Activated gamma-delta T cell treated with anti-CD3 and anti-CD28 coated beads, Interleukin-2, amount 50 U/mL, for 16 hours (primary cell): ENCODE results near the gene CNNM1.

Experiments used
- DNase-seq: peaks from one replicate; pipeline ENCODE4 v3.0.0-alpha.2; 2020; ENCODE audit warnings: low read depth

The CNNM1 gene

DNA sequence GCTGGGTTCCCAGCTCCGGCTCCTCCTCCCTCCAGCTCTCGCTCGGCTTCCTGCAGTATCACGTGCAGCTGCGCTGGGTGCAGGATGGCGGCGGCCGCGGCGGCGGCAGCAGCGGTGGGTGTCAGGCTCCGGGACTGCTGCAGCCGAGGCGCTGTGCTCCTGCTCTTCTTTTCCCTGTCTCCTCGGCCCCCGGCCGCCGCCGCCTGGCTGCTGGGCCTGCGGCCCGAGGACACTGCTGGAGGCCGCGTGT is at the start of gene CNNM1:
TSS of gene CNNM1 (plus strand) at position 53 of the 250 bp plus-strand sequence. CDS start at position 85, 32 bp downstream.
- no peak for DNase-seq

DNA sequence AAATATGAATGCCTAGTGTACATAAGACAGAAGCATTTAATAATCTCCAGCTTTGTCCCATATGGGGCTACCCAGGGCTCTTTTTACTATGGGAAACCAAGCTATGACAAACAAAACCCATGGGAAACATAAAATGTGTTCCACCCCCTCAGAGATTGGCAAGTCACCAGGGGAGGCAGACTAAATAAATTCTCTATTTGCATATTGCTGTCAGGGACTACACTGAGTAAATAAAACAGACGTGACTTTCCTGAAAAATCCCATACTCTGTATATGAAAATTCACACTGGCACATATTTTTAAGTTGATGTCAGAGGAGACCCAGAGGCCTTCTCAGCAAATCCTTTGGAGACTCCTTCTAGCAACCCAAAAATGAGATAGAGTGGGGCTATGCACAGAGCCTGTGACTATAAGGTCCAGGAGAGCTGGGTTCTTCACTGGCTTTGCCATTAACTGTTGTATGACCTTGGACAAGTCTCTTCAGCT is 49.5 kb upstream of the CNNM1 start:
- DNase-seq, result no peak

GRCh38 chr10:99280472-99280871 is 48.7 kb upstream of the CNNM1 start:
- no peak for DNase-seq

DNA sequence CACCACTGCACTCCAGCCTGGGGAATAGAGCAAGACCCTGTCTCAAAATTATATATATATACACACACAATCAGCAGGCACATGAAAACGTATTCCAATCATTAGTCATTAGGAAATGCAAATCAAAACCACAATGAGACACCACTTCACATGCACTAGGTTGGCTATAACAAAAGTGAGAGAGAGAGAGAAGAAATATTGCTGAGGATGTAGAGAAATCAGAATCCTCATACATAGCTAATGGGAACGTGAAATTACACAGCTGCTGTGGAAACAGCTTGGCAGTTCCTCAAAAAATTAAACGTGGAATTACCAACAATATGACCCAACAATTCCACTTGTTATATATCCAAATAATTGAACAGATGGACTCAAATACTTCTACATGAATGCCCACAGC is 43.3 kb upstream of the CNNM1 start:
- no peak for DNase-seq

DNA sequence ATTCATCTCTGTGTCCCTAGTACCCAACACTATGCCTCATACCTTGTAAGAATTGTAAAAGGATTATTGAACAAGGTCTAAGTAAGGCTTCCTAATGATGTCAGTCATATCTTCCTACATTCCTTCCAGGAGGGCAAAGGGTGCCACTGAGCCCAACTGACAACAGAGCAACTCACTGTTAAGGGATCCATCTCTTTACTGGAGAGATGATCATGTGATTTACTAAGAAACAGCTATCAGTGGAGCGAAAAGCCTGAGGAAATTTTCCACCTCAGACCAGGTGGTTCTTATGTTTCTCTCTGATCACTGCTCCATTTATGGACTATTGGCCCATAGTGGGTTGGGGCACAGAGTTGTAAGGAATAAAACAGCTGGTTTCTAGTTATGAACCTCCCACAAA is 38.9 kb upstream of the CNNM1 start:
- DNase-seq, result no peak

DNA sequence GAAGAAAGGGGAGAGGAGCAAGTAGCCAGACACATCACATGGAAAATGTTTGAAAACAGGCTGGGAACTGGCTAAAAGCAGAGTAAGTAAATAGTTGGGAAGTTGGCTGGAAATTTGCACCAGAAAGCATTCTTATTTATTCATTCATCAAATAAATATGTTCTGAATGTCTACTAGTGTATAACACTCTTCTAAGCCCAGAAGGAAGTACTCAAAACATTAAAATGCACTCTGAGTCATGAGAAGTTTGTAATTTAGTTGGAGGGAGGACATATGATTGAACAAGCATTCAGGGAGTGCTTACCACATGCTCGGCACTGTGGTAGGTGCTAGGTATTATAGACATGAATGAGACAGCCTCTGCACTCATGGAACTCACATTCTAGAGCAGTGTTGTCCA is 37.0 kb upstream of the CNNM1 start:
- DNase-seq, result no peak

GRCh38 chr10:99296605-99297004 is 32.6 kb upstream of the CNNM1 start:
- DNase-seq, result no peak

GRCh38 chr10:99297033-99297432 is 32.1 kb upstream of the CNNM1 start:
- DNase-seq, result no peak

DNA sequence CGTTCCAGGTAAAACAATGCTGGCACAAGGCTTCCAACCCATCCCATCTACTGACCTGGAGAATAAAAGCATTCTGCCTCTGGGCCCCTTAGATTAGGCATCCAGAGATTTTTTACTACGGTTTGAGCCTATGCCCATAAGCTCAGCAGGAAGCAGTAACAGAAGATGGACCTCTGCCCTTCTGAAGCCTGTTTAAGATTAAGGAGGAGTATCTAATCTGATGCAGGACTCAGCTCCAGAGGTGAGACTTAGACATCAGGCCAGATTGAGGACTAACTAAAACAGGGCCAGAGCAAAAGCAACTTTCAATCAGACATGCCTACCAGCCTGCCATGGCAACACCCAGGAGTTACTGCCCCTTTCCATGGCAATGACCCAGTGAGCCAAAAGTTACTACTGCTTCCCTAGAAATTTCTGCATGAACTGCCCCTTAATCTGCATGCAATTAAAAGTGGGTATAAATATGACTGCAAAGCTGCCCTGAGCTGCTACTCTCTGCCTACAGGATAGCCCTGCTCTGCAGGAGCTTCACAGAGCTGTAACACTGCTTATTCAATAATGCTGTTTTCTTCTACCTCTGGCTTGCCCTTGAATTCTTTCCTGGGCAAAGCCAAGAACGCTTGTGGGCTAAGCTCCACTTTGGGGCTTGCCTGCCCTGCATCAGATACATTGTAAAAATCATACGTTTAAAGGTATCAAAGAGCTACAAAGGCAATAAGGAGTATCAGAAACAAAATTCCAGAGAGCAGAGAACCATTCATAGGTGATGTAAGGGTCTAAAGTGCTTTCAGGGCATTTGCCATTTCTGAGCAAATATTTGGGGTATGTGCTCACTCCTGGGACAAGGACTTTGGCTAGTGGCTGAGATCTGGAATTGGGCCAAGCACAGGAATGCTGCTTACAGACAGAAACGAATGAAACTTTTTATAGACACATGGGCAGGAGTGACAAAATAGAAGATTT is 25.0 kb upstream of the CNNM1 start:
- no peak for DNase-seq

- no peak for DNase-seq
Measured at GRCh38 chr10:99304862-99305229, 24.3 kb upstream of the CNNM1 start.

- DNase-seq, result no peak
Measured at GRCh38 chr10:99312501-99312900, 16.7 kb upstream of the CNNM1 start.

- no peak for DNase-seq
Measured at GRCh38 chr10:99315853-99316252, 13.3 kb upstream of the CNNM1 start.

DNA sequence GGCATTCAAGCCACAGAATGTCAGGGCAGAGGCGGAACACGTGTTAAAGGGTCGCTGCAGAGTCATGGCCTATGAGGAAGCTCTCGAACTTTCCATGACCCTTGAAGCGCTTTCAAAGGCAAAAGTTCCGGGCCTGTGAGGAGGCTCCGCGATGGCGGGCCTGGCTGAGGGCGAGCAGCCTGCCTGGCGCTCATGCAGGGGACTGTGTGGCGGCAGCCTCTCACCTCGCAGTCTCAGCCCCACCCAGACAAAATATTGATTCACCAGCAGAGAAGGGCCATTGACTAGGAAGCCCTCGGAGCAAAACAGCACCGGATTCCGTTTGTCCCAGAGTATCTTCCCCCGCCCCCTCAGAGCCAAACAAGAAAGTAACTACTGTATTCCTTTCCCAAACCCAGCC is 12.8 kb upstream of the CNNM1 start:
- DNase-seq, result no peak

DNA sequence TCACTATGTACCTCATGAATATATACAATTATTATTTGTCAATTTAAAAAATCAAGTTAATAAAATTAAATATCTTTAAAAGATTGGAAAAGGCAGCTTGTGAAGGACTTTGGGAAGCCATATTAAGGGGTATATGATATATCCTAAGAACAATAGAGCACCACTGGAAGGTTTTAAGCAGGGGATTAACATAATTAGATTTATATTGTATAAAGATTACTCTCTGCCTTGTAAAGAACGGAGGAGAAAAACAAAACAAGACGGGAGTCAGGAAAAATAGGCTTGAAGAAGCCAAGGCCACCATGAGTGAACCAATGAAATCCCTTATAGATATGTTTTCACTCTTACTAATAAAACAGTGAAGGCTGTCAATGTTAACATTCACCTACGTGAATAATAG is 11.1 kb upstream of the CNNM1 start:
- DNase-seq, result no peak

DNA sequence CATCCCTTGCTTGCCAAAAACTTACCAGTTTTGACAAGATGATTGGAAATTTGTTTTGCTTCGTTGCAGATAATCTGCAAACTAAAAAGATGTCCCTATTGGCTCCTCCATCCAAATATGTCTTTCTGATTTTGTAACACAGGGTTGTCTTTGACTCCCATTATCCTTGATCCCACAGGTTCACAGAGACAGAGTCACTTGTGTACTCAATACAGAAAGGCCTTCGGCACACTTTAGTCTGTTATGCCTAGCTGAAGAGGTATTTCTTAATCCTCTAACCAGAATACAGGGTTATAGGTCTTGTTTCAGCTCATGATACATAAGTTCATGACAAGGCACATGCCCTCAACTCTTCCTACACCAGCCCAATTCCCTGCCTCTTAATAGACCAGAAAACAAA is 10.7 kb upstream of the CNNM1 start:
- no peak for DNase-seq

- DNase-seq, result no peak
Measured at GRCh38 chr10:99325281-99325680, 3.9 kb upstream of the CNNM1 start.

- no peak for DNase-seq
Measured at GRCh38 chr10:99326871-99327270, 2.3 kb upstream of the CNNM1 start.

DNA sequence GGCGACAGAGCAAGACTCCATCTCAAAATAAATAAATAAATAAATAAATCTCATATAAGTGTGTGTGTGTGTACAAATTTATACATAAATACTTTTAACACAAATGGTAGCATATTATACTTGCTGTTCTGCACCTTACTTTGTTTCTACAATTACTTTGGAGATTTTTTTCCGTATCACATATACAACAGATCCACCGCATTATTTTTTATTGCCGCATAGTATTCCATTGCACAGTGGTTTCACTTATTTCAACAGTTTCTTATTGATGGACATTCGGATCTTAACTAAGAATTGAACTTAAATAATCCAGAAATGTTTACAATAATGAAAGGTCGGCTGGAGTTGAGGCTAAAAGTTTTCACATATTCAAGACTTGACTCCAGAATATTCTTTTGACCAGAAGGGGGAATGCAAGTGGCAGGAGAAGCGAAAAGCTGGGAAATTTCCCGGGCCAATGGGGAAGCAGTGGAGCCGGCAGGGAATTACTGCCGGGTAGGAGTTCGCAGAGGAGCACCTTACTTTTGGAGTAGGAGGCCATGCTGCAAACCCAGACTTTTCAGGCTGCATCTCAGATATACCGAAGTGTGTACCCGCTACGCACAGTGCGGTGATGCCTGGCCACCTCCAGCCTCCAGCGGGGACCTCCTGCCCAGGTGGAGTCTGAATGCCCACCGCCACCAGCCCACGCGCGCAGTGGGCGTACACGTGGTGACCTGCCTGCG is 415 bp upstream of the CNNM1 start:
- no peak for DNase-seq

GRCh38 chr10:99329554-99330346 is 594 bp downstream of the CNNM1 start:
- no peak for DNase-seq

- DNase-seq, result no peak
Measured at GRCh38 chr10:99330347-99330924, 1.3 kb downstream of the CNNM1 start.

GRCh38 chr10:99331207-99331803 is 2.1 kb downstream of the CNNM1 start:
- DNase-seq, result no peak

GRCh38 chr10:99337311-99337811 is 8.2 kb downstream of the CNNM1 start:
- no peak for DNase-seq
